Ishikawa (cell line): ENCODE data around the gene ELMO1.

Source experiments
- NFIC ChIP-seq: IDR thresholded peaks from 2 replicates; pipeline ENCODE4 v1.6.1; 2012
- RAD21 ChIP-seq: IDR thresholded peaks from 2 replicates; pipeline ENCODE4 v1.6.1; 2012; ENCODE audit warnings: low read depth
- TEAD4 ChIP-seq: IDR thresholded peaks from 2 replicates; pipeline ENCODE4 v1.6.1; 2012
- YY1 ChIP-seq: IDR thresholded peaks from 2 replicates; pipeline ENCODE4 v1.6.1; 2012; ENCODE audit warnings: low read depth
- TF ChIP-seq, protein P1 (sequence below): IDR thresholded peaks from 2 replicates; pipeline ENCODE4 v1.6.1; 2012

DNA sequence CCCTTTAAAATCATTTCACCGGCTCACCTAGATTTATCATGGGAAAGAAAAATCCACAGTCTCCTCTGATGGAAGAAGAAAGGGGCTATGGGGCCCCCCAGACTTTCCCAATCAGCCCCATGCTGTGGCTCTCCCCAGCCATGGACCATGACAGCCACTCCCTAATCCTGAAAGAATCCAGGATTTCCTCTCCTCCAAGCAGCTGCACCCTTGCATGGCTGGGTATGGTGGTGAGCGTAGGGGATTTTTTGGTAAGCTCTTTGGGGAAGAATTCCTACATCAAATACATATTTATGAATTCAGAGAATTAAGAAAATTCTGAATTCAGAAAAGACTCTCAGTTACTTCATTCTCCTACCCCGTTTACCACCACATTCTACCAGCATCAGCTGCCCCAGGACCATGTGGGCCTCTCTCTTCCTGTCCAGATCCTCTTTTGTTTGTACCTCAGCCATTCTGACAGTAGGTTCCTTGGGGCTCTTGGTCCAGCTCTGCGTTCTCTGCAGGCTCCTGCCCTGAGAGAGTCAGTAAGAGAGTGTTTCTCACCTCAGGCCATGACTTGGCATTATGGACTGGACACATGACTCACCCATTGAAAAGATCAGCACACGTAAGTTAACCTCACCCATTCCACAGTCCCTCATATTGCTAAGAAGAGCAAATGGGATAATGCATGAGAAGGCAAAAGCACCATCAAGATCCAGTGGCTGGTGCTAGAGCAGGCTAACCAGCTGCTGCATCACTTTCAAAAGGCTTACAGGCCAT lies 337.8 kb downstream of the ELMO1 start:
- TF ChIP-seq YY1 (no peak), TEAD4 (no peak), RAD21 (no peak), NFIC (no peak)
- TF ChIP-seq, protein P1, sequence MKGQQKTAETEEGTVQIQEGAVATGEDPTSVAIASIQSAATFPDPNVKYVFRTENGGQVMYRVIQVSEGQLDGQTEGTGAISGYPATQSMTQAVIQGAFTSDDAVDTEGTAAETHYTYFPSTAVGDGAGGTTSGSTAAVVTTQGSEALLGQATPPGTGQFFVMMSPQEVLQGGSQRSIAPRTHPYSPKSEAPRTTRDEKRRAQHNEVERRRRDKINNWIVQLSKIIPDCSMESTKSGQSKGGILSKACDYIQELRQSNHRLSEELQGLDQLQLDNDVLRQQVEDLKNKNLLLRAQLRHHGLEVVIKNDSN: no peak
